ENCODE measurements around the gene CFAP97D2. TPM values are rescaled to one million over a fixed set of nuclear protein-coding genes. Genes with fewer than 3 reads are reported as not detected.

The CFAP97D2 gene
- total RNA-seq, 1 donor from 2014 or later, result not detected

DNA sequence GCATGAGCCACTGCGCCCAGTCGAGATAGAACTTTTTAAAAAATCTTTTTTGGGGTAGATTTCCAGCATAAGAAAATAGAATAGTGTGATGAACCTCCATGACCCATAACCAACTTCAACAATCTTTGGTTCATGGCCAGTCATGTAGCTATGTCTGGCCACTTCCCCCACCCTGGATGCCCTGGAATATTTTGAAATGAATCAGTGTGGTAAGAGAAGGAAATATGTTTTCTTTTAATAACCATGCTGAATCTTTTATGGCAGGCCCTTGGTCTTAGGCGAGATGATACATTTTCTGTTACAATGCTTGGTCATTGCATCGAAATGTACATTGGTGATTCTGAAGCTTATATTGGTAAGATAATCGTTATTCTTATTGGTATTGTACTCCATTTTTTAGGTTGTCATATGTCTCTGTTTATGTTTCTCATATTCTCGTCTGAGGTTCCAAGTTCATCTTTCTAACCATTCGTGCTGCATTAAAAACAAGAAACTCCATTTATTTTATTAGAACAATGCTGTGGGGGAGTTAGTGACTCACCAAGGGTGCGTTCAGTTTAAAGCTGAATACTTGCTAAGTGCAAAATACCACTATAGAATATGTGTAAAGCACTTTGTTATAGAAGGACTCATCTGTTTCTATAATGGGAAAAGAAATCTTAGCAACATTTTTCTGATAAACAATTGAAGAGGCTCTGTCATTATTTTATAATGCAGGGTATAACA is 86.0 kb downstream of the CFAP97D2 start:
- Mint-ChIP-seq H3K9me3 (no peaks in the 10 kb centered on the region), H3K4me1 (ENCODE audit: unreplicated experiment) (no peaks in the 10 kb centered on the region), H3K27me3 (no peaks in the 10 kb centered on the region), H3K27ac (no peak overlapping the region), H3K36me3 (peaks cover 48% of the 10 kb centered on the region), H3K4me3 (no peak overlapping the region)
- no peak for DNase-seq (ENCODE audit: extremely low spot score, unreplicated experiment)
- TF ChIP-seq, protein P1, sequence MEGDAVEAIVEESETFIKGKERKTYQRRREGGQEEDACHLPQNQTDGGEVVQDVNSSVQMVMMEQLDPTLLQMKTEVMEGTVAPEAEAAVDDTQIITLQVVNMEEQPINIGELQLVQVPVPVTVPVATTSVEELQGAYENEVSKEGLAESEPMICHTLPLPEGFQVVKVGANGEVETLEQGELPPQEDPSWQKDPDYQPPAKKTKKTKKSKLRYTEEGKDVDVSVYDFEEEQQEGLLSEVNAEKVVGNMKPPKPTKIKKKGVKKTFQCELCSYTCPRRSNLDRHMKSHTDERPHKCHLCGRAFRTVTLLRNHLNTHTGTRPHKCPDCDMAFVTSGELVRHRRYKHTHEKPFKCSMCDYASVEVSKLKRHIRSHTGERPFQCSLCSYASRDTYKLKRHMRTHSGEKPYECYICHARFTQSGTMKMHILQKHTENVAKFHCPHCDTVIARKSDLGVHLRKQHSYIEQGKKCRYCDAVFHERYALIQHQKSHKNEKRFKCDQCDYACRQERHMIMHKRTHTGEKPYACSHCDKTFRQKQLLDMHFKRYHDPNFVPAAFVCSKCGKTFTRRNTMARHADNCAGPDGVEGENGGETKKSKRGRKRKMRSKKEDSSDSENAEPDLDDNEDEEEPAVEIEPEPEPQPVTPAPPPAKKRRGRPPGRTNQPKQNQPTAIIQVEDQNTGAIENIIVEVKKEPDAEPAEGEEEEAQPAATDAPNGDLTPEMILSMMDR (conservative IDR thresholded peaks at IDR 0.05), result no peak

DNA sequence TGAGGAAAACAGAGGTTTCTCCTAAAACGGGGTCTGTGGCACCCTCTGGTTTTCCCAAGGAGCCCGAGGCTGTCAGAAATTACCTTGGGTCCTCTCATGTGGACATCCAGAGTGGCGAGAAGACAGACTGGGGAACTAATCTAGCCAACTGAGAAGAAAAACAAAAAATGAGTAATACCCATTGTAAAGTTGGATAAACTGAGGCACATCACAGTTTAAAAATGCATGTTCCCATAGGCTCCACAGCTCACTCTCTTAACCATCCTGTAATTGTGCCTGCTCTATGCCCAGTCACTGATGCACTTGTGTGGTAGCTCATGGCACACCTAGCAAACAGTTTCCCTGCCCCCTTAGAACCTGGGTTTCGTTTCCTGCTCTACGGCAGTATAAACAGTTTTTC is 87.2 kb downstream of the CFAP97D2 start:
- no peak for DNase-seq (ENCODE audit: extremely low spot score, unreplicated experiment)
- Mint-ChIP-seq H3K4me1 (ENCODE audit: unreplicated experiment) (no peaks in the 10 kb centered on the region), H3K4me3 (no peak overlapping the region), H3K36me3 (peaks cover 44% of the 10 kb centered on the region), H3K9me3 (no peaks in the 10 kb centered on the region), H3K27ac (no peak overlapping the region), H3K27me3 (no peaks in the 10 kb centered on the region)
- TF ChIP-seq, protein P1 (conservative IDR thresholded peaks at IDR 0.05), result no peak

DNA sequence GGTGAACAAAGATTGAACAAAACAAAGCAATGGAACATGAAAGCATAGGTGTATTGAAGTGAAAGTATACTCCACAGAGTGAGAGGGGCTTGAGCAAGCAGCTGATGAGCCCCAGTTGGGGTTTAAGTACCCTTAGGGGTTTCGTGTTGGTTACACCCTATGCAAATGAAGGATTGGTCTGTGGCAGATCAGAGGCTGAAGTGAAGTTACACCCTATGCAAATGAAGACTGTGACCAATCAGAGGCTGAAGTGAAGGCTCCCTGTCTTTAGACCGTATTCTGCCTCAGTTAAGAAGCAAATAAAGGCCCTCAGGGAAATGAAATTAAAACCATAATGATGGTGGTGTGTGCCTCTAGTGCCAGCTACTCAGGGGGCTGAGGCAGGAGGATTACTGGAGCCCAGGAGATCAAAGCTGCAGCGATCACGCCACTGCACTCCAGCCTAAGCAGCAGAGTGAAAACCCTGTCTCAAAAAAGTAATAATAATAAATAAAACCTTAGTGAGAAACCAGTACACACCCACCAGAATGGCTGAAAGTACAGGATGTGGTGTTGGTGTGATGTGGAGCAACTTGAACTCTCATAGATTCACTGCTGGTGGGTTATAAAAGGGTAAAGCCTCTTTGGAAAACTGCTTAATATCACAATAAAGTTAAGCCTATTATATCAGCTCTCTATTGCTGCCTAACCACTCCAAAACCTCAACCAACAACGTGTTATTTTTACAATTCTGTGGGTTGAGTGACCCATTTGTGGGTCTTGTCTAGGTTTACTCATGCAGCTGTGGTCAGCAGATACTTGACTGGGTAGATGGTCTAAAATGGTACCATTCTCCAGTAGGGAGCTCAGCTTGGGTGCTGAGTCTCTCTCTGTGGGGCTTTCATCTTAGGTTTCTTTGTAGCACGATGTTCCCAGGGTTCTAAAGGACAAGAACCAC is 89.6 kb downstream of the CFAP97D2 start:
- Mint-ChIP-seq H3K9me3 (no peaks in the 10 kb centered on the region), H3K36me3 (peaks cover 44% of the 10 kb centered on the region), H3K4me1 (ENCODE audit: unreplicated experiment) (no peaks in the 10 kb centered on the region), H3K27ac (no peak overlapping the region), H3K27me3 (no peaks in the 10 kb centered on the region), H3K4me3 (no peak overlapping the region)
- DNase-seq (ENCODE audit: extremely low spot score, unreplicated experiment), result no peak
- TF ChIP-seq, protein P1 (conservative IDR thresholded peaks at IDR 0.05), result no peak

DNA sequence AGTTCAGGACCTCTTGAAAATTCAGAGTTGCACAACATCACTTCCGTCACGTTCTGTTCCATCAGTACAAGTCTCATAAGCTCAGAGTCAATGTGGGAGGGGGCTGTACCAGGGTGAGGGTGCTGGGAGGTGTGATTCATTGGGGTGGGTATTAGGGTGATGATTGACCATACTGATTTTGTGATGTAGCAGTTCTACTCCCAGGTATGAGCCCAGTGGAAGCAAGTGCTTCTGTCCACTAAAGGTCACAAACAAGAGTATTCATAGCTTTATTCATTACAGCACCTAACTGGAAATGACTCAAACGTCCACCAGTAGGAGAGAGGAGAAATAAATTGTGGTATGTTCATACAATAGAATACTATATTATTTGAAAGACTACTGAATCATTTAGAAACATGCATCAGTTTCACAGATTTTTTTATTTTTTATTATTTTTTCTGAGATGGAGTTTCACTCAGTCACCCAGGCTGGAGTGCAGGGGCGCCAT is 90.3 kb downstream of the CFAP97D2 start:
- H3K27ac Mint-ChIP-seq, result no peak overlapping the region
- TF ChIP-seq, protein P1 (conservative IDR thresholded peaks at IDR 0.05), result no peak
- DNase-seq (ENCODE audit: extremely low spot score, unreplicated experiment), result no peak
- no peaks in the 10 kb centered on the region for H3K9me3 Mint-ChIP-seq
- no peaks in the 10 kb centered on the region for H3K4me1 Mint-ChIP-seq (ENCODE audit: unreplicated experiment)
- H3K36me3 Mint-ChIP-seq, result peaks cover 44% of the 10 kb centered on the region
- no peaks in the 10 kb centered on the region for H3K27me3 Mint-ChIP-seq
- no peak overlapping the region for H3K4me3 Mint-ChIP-seq

Small RNAs within 50 kb of the gene (microRNA-seq; reads per million reads assigned to microRNA genes)
- gene MIR548AR, result not detected

Other genes with a start within 250 kb of the CFAP97D2 start
- gene C13orf46, start 205.2 kb upstream of the CFAP97D2 start, total RNA-seq (ENCODE audit: low replicate concordance), result 0.29 TPM in 1 of 2 replicates, not detected in the other
- gene RASA3, start 46.6 kb upstream of the CFAP97D2 start, total RNA-seq (ENCODE audit: low replicate concordance), result 1.9 and 9.3 TPM in 2 replicates
- 66.4 and 81.7 TPM in 2 replicates for gene CDC16, start 55.6 kb downstream of the CFAP97D2 start, total RNA-seq (ENCODE audit: low replicate concordance)
- 47.8 and 91.8 TPM in 2 replicates for gene UPF3A, start 102.3 kb downstream of the CFAP97D2 start, total RNA-seq (ENCODE audit: low replicate concordance)
- gene CHAMP1, start 135.2 kb downstream of the CFAP97D2 start, total RNA-seq (ENCODE audit: low replicate concordance), result 19.2 and 37.0 TPM in 2 replicates

Measured in type B pancreatic cell (in vitro differentiated cells).